Testis (tissue), 2 donors: ENCODE measurements around the gene CDH22.

ENCODE experiments used
- CTCF ChIP-seq, 3 experiments: fragments of 450-650 bp in 2 of 3; fragments of 200-600 bp in 1 of 3; sonication (generic) in 1 of 3; IDR thresholded peaks; one replicate each; pipeline ENCODE4 v1.5.1; 2016 to 2019; ENCODE audit warnings: antibody characterized with exemption in 3 of 3, mild to moderate bottlenecking in 2 of 3, moderate library complexity in 1 of 3
- POLR2A ChIP-seq: fragments of 450-650 bp; IDR thresholded peaks from one replicate; pipeline ENCODE4 v1.6.1; 2017; ENCODE audit warnings: antibody characterized with exemption, mild to moderate bottlenecking, moderate library complexity

GRCh38 chr20:46293084-46293483 lies 15.2 kb downstream of the CDH22 start:
- TF ChIP-seq CTCF (IDR thresholded peaks at IDR 0.05) = no peak
- no peak for TF ChIP-seq POLR2A
